ENCODE measurements around the gene PLD2. TPM values are rescaled to one million over a fixed set of nuclear protein-coding genes. Genes with fewer than 3 reads are reported as not detected.

The PLD2 gene
- total RNA-seq, 1 experiment from 2014 or later: 31.7 TPM

DNA sequence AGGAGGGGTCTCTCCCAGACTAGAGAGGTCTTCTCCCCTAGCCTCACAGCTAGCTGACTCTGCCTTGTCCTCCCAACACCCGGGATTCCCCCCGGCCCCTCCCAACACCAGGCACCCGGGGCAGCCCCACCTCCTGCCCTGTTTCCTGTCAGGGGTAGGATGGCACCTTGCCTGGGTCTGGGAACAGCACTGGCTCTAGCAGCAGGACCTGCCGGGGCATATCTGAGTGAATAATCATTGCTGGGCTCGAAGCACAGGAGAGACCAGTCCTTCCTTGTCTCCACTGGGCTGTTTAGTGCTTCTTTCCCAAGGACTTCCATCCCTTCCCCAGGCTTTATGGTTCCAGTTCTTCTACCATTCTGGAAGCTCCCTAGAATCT, 51.9 kb downstream of the PLD2 start:
- Mint-ChIP-seq H3K27me3 (ENCODE audit: insufficient read depth, unreplicated experiment) (no peaks in the 10 kb centered on the region), H3K27ac (ENCODE audit: low read depth, unreplicated experiment) (peak overlapping the region; percentile 89), H3K4me1 (ENCODE audit: insufficient read depth, unreplicated experiment) (peaks cover 55% of the 10 kb centered on the region), H3K4me3 (ENCODE audit: unreplicated experiment) (peak overlapping the region; percentile 83), H3K36me3 (ENCODE audit: insufficient read depth, unreplicated experiment) (peaks cover 63% of the 10 kb centered on the region), H3K9me3 (ENCODE audit: unreplicated experiment) (no peaks in the 10 kb centered on the region)
- intact Hi-C loops (cut with micrococcal nuclease): no loop called here
- TF ChIP-seq, protein P1, sequence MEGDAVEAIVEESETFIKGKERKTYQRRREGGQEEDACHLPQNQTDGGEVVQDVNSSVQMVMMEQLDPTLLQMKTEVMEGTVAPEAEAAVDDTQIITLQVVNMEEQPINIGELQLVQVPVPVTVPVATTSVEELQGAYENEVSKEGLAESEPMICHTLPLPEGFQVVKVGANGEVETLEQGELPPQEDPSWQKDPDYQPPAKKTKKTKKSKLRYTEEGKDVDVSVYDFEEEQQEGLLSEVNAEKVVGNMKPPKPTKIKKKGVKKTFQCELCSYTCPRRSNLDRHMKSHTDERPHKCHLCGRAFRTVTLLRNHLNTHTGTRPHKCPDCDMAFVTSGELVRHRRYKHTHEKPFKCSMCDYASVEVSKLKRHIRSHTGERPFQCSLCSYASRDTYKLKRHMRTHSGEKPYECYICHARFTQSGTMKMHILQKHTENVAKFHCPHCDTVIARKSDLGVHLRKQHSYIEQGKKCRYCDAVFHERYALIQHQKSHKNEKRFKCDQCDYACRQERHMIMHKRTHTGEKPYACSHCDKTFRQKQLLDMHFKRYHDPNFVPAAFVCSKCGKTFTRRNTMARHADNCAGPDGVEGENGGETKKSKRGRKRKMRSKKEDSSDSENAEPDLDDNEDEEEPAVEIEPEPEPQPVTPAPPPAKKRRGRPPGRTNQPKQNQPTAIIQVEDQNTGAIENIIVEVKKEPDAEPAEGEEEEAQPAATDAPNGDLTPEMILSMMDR (IDR thresholded peaks at IDR 0.05; ENCODE audit: unreplicated experiment): no peak
- ChIA-PET CTCF (interaction anchor here (0.6 to 2.2 kb wide), 7 partner anchors 8 to 124 kb away, joined by 3 to 5 read pairs (median 3); no protein-coding TSS in a partner anchor), POLR2A (interaction anchor here (0.6 to 5.6 kb wide), 16 partner anchors 8 to 716 kb away, joined by 3 to 94 read pairs (median 6); partner anchors contain the start of genes CYB5D2, GLTPD2, MINK1 and PLD2)
- peak; percentile 91 for DNase-seq (ENCODE audit: unreplicated experiment)
- no TSS peak for BruUV-seq (replicated peaks)

DNA sequence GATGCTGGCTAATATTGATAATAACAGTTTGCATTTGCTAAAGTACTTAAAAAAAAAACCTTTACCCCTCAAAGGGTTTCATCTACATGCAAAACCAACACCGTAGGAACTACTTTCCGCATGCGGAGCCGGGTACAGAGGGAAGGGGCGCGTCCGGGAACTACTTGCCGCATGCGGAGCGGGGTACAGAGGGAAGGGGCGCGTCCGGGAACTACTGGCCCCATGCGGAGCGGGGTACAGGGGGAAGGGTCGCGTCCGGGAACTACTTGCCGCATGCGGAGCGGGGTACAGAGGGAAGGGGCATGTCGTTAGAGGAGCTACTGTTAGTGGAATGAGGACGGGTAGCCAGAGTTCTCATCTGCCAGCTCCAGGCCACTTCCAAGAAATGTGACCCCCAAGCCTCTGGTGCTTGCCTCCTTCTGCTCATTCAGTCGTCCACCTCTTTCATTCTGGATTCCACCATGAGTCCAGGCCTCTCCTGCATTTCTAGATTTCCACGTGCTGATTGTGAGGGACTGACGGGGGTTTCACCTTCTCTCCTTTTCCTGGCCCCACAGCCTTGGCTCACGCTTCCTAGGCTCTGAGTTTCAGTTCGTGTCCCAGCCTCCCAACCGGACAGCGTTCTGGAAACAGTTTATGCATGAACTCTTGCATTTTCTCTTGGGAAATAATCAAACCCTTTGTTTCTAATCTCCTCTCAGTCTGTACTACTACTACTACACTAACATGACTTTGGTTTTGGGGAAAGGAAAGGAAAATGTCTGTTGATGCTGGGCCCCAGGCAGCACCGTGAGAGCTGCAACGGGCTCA, 53.1 kb downstream of the PLD2 start:
- intact Hi-C loops (cut with micrococcal nuclease): no loop called here
- no TSS peak for BruUV-seq (replicated peaks)
- no peak for DNase-seq (ENCODE audit: unreplicated experiment)
- Mint-ChIP-seq H3K4me1 (ENCODE audit: insufficient read depth, unreplicated experiment) (peaks cover 45% of the 10 kb centered on the region), H3K9me3 (ENCODE audit: unreplicated experiment) (no peaks in the 10 kb centered on the region), H3K36me3 (ENCODE audit: insufficient read depth, unreplicated experiment) (peaks cover 61% of the 10 kb centered on the region), H3K27me3 (ENCODE audit: insufficient read depth, unreplicated experiment) (no peaks in the 10 kb centered on the region), H3K27ac (ENCODE audit: low read depth, unreplicated experiment) (peak overlapping the region; percentile 89), H3K4me3 (ENCODE audit: unreplicated experiment) (peak overlapping the region; percentile 83)
- TF ChIP-seq, protein P1 (IDR thresholded peaks at IDR 0.05; ENCODE audit: unreplicated experiment): no peak
- POLR2A ChIA-PET: interaction anchor here (1.0 to 5.6 kb wide), 9 partner anchors 10 to 70 kb away, joined by 3 to 94 read pairs (median 6); partner anchors contain the start of gene GLTPD2
- CTCF ChIA-PET: interaction anchor here (0.7 to 1.4 kb wide), 2 partner anchors 73 to 164 kb away, joined by 4 read pairs; partner anchors contain the start of gene VMO1

DNA sequence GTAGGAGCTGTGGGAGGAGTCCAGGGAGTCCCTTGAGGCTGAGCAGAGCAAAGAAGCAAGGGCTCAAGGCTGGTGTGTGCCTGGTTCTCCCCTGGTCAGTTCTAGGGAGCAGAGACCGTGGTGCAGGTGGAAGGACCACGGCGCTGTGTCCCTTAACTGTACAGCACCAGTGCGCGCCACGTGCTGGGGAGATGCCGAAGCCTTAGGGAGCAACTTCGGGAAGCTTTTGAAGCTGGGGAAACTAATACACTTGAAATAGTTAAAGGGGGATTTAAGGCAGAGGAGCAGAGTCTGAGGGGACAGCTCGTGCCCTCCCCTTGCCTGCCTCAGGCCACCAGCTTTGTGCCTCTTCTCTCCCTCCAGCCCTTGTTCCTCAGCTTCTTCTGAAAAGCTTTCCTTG, 53.7 kb downstream of the PLD2 start:
- POLR2A ChIA-PET: interaction anchor here (1.0 to 5.6 kb wide), 6 partner anchors 9 to 71 kb away, joined by 3 to 94 read pairs (median 6); partner anchors contain the start of gene GLTPD2
- intact Hi-C loops (cut with micrococcal nuclease): no loop called here

More for the DNA sequence above, 53.7 kb downstream of the PLD2 start:
- H3K27me3 Mint-ChIP-seq (ENCODE audit: insufficient read depth, unreplicated experiment): no peaks in the 10 kb centered on the region
- H3K27ac Mint-ChIP-seq (ENCODE audit: low read depth, unreplicated experiment): peak overlapping the region; percentile 83
- DNase-seq (ENCODE audit: unreplicated experiment): no peak
- peaks cover 45% of the 10 kb centered on the region for H3K4me1 Mint-ChIP-seq (ENCODE audit: insufficient read depth, unreplicated experiment)
- TF ChIP-seq, protein P1 (IDR thresholded peaks at IDR 0.05; ENCODE audit: unreplicated experiment): no peak
- peak overlapping the region; percentile 83 for H3K4me3 Mint-ChIP-seq (ENCODE audit: unreplicated experiment)
- H3K9me3 Mint-ChIP-seq (ENCODE audit: unreplicated experiment): no peaks in the 10 kb centered on the region
- no TSS peak for BruUV-seq (replicated peaks)
- CTCF ChIA-PET: interaction anchor here (0.6 to 1.4 kb wide), 3 partner anchors 12 to 128 kb away, joined by 4 to 5 read pairs (median 4); partner anchors contain the start of gene VMO1
- peaks cover 63% of the 10 kb centered on the region for H3K36me3 Mint-ChIP-seq (ENCODE audit: insufficient read depth, unreplicated experiment)
